Activated T-helper 9 cell treated with anti-CD3 and anti-CD28 coated beads, Interleukin-2, amount 50 U/mL, for 16 hours (primary cell): ENCODE results near the gene IP6K1.
"Not testable (repeated sequence)": the region's sequence is repeated elsewhere in the genome, so short reads cannot be mapped to it uniquely, and the experiment has no call there.

ENCODE experiments used
- DNase-seq: peaks from one replicate; pipeline ENCODE4 v3.0.0-alpha.2; 2020; ENCODE audit warnings: low read depth

The IP6K1 gene

DNA sequence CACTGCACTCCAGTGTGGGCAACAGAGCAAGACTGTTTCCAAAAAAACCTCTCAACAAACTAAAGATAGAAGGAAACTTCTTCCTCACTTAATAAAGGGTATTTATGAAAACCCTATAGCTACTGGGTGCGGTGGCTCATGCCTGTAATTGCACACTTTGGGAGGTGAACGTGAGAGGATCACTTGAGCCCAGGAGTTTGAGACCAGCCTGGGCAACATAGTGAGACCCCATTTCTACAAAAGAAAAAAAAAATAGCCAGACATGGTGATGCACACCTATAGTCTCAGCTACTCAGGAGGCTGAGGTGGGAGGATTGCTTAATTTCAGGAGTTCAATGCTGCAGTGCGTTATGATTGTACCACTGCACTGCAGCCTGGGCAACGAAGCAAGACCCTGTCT lies 22.4 kb downstream of the IP6K1 start:
- no peak for DNase-seq

GRCh38 chr3:49761661-49762060 lies 24.7 kb downstream of the IP6K1 start:
- no peak for DNase-seq

GRCh38 chr3:49759226-49759625 lies 27.1 kb downstream of the IP6K1 start:
- DNase-seq: no peak

- DNase-seq: no peak
Observed at GRCh38 chr3:49757197-49757596, 29.1 kb downstream of the IP6K1 start.

DNA sequence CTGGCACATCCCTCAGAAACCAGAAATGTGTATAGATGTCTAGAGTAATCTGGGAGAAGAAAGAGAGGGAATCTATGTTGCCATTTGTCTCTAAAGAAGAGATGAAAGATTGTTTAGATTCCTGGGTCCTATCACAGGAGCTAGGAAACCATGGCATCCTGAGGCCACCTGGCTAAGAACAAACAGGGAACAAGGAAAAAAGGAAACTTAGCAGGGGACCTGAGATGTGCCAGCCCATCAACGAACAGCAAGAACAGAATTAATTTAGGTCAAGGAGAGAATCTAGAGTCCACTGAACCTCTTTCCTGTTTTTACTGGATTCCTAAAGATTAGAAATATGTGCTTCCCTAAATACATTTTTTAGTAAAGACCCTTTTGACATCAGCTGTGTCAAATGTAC lies 30.3 kb downstream of the IP6K1 start:
- no peak for DNase-seq

GRCh38 chr3:49754536-49754935 lies 31.8 kb downstream of the IP6K1 start:
- DNase-seq: no peak

DNA sequence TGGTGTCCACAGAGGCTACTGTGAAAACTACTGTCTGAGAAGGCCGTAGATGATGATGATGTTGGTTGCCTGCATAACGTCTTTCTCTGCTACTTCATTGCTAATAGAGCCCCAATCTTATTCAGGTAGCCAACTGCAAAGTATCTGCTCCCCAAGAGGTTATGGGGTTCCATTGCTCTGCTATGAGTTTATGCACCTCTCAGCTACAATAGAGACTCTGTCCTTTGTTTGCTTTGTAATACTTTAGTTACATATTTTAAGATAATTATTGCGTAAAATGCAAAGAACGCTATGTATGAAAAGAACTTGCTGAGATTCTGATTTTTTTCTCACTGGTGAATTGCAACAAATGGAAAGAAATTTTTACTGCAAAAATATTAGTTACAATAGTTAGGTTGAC lies 34.8 kb downstream of the IP6K1 start:
- DNase-seq: no peak

DNA sequence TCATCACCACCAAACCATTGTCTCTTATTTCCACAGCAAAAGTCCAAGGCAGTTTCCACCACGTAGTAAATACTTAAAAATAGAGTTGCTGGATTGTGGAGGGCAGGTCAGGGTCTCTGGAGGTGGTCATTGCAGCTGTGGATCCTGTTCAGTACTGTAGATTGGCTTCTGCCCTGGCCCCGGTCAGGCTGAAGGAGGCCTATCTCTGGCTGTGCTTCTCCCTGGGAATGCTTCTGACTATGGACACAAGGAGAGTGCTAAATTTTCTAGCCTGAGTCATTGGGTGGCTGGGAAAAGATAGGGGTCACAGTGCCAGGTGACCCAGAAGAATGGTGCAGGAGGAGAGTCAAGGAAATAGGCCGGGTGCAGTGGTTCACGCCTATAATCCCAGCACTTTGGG lies 36.3 kb downstream of the IP6K1 start:
- no peak for DNase-seq

DNA sequence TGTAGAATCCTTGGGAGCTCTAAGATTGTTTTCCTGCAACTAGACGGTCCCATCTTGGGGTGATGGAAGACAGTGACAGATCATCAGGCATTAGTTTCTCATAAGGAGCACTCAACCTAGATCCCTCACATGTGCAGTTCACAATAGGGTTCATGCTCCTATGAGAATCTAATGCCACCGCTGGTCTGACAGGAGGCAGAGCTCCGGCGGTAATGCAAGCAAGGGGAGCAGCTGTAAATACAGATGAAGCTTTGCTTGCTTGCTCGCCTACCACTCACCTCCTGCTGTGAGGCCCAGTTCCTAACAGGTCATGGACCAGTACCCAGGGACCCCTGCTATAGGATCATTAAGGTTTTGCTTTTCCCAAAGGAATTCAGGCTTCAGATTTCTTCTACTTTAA lies 37.5 kb downstream of the IP6K1 start:
- not testable (repeated sequence) for DNase-seq

DNA sequence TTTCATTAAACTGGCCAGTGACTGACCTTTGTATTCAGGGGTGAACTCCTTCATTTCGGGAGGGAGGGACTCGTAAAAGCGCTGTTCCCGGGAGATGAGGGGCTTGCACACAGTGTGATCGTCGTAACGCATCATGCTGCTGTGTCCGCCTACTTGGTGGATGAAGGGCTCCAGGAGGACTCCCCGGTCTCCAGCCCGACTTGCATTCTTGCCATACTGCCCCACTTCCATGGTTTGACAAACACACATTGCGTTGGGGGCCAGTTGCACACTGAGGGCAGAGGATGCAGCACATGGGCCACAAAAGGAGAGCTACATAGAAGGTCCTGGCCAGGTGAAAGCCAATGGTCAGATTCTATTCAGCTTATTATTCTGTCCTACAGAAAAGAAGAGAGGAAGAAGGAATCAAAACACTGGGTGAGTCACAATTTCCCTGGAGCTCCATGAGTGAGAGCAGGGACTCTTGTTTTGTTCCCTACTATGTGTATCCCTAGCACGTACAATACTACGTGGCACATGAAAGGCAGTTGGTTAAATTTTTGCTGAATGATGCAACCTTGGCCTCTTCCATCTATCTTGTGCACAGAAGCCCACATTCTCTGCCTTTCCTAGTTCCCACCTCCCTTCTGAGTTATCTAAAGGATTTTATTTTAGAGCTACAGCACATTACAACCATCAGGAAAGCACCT lies 38.4 kb downstream of the IP6K1 start:
- DNase-seq: no peak

DNA sequence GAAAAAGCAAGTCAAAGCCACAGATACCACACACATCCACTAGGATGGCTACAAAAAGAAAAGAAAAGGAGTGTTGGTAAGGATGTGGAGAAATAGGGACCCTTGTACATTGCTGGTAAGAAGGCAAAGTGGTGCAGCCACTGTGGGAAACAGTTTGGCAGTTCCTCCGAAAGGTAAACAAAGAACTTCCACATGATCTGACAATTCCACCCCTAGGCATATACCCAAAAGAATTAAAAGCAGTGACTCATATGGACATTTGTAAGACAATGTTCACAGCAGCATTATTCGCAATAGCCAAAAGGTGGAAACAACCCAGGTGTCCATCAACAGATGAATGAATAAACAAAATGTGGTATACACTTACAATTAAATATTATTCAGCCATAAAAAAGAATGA lies 40.4 kb downstream of the IP6K1 start:
- DNase-seq: no peak

DNA sequence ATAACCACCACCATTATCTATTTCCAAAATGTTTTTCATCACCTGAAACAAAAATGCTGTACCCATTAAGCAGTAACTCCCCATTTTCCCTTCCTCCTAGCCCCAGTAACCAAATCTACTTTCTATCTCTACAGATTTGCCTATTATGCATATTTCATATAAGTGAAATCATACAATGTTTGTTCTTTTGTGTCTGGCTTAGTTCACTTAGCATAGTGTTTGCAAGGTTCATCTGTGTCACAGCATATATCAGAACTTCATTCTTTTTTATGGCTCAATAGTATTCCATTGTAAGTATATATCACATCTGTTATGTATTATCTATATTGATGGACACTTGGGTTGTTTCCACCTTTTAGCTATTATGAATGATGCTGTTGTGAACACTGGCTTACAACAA lies 45.9 kb downstream of the IP6K1 start:
- no peak for DNase-seq

DNA sequence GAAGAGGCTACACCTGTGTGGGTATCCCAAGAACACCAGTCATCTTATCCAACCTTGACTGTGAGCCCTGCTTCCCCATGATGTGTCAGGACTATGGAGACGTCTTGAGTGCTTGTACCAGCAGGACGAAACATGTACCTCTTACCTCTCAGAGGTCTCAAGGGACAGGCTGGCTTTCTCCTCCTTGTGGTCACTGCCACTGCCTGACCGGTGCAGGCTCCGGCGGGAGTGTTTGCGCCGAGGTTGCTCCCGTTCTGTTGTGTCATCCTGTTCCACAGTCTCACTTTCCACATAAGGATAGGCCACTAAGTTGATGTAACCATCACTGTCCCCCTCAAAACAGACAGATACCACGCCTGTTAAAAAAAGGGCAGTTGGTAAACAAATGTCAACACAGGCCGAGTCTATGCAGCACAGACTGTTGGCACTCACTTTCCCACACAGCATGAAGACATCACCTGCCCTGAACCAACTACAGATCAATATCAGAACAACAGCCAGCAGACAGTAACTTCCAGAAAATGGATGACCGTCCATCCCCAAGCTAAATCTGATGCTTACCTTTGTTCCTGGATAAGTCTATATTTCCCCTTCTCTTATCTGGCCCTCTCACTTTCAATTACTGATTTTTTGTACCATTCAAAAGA lies 48.2 kb downstream of the IP6K1 start:
- DNase-seq: no peak

GRCh38 chr3:49734752-49735151 lies 51.6 kb downstream of the IP6K1 start:
- DNase-seq: no peak

DNA sequence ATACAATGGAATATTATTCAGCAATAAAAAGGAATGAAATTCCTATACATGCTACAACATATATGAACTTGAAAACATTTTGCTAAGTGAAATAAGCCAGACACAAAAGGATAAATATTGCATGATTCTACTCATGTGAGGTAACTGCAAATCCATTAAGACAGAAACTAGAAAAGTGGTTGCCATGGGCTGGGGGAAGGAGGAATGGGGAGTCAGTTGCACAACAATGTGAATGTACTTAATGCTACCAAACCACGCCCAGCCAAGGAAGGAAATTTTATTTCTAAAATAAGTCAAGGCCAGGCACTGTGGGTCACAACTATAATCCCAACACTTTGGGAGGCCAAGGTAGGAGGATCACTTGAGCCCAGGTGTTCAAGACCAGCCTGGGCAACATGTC lies 52.8 kb downstream of the IP6K1 start:
- no peak for DNase-seq

DNA sequence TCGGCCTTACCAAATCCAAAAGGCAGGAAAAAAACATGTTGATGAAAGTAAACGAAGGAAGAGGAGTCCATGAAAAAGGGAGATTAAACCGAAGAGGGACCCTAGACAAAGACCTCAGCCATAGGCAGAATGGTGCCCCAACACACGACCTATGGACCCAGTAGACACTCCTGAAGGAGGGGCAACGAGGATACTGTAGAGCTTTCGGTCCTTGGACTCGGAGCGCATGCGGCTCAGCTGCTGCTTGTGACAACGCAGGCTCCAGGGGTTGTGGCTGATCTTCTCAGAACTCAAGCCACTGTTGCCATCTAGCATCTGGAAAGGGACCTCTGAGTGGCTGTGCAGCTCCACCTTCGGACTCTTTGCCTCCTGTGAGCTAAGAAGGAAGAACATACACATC lies 53.7 kb downstream of the IP6K1 start:
- DNase-seq: no peak

DNA sequence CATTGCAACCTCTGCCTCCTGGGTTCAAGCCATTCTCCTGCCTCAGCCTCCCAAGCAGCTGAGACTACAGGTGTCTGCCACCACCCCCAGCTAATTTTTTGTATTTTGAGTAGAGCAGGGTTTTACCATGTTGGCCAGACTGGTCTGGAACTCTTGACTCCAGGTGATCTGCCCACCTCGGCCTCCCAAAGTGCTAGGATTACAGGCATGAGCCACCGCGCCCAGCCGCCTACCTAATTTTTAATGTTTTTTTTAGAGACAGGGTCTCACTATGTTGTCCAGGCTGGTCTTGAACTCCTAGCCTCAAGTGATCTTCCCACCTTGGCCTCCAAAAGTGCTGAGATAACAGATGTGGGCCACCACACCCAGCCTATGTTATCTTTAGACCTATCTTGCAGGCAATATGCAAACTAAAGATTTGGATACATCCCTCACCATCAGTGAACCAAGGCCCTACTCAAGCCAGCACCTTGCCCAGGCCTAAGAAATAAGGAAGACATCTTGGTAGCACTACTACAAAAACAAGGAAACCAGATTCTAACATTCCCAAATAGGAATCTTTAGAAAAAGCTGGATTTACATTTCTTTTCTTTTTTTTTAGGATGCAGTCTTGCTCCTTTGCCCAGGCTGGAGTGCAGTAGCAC lies 56.3 kb downstream of the IP6K1 start:
- no peak for DNase-seq

GRCh38 chr3:49727924-49728361 lies 58.4 kb downstream of the IP6K1 start:
- DNase-seq: no peak

DNA sequence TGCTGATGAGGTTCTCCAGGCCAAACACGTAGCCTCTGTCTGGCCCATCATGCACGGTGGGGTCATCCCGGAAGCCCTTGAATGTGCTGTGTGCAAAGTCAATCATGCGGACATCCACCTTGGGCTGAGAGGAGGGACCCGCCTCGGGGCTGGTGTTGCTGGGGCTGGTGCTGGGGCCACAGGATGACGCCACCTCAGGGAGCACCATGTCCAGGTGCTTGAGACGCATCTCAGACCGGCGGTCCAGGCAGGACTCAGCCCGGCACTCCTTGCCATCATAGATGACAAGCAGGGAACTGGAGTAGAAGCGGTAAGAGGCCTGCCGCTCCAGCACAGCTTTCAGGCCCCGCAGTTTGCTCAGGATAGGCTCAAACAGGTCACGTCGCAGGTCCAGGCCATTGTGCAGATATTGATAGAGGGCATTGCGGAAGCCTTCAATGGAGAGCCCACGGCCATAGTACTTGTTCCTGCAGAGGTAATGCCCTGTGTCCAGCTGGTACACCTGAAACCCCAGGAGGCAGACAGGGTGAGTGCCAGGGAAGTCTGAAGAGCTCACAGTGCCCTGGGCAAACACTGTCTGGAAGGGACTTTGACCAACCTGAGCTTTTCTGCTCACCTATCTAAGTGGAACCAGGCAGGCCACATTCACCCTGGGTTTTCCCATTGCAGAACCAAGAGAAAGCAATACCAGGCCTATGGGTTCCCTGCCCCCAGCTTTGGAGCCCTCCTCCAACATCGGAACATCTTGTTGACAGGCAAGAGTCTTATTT lies 59.0 kb downstream of the IP6K1 start:
- DNase-seq: no peak

DNA sequence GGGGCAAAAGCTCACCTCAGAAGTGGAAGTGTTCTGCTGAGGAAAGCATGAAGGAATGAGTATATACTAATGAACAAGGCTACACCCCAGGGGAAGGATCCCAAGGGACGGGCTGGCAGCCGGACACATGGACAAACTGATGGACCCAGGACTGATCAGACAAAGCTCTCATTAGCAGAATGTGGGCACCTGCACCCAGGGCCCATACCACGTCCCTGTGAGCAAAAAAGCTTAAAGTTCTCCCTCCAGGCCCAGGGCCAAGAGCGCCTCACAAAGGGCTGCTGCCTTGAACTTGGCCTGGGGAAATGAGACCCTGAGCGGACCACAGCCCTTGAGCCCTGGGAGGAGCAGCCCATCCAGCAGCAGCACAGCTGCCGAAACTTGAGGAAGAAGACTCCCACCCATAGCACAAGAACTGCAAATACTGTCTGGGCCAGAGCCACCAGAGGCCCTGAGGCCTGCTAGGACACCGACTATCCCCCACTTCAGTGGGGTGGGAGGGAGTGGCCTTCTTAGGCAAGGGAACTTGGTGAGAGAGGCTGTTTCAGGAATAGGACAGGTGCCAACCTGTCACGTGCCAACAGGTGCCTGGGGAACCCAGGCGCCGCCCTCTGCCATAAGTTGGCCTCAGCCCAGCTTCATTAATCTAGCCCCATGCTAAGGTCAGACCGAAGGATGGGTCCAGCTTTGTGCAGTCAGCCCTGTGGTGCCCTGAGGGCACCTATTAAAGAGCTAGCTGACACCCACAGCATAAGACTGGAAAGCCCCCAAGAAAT lies 60.2 kb downstream of the IP6K1 start:
- no peak for DNase-seq

GRCh38 chr3:49724586-49724985 lies 61.8 kb downstream of the IP6K1 start:
- no peak for DNase-seq
